PFSK-1 (cell line): ENCODE results near the gene CDC7.

ENCODE experiments used
- POLR2AphosphoS5 ChIP-seq: IDR thresholded peaks from 2 replicates; pipeline ENCODE4 v1.6.1; 2012; ENCODE audit warnings: low read depth, mild to moderate bottlenecking, control low read depth, low read length, moderate library complexity
- SIN3A ChIP-seq: IDR thresholded peaks from 2 replicates; pipeline ENCODE4 v1.6.1; 2012; ENCODE audit warnings: mild to moderate bottlenecking, low read length, moderate library complexity, borderline replicate concordance; ENCODE audit not compliant: insufficient read depth
- TF ChIP-seq, protein P1 (sequence below), 2 experiments: IDR thresholded peaks; 2 replicates each; pipeline versions ENCODE4 v1.6.1 to v1.8.0; 2011 to 2012; ENCODE audit warnings: low read depth in 2 of 2, low read length in 2 of 2, control low read depth in 1 of 2, inconsistent platforms in 1 of 2, mild to moderate bottlenecking in 1 of 2, moderate library complexity in 1 of 2; ENCODE audit not compliant: insufficient read depth in 1 of 2

DNA sequence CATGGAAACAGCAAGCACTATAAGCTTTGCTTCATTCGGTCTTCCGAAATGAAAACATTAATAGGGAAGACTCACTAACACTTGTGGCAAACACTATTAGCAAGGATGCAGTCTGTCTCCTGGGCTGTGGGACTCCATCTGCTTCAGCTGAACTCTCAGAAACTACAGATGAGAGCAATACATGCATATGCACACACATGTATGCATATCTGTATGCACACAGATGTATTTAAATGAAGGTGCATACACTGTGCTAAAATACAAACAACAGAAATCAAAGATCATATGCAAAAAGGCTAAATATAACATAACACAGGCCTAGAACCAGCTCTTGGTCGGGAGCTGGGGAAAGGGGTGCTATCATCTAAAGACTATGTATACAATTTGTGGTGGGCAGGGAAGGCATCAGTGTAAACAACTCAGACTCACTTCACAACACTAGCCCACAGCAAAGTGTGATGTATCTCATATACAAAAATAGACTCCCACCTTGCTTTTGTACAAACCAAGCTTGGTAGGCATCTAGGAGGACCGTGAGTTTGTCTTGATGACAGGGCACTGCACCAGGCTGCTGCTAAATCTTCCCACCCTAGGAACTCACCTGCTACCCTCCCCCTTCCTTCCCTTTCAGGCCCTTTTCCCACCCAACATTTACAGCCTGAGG is 32.8 kb downstream of the CDC7 start:
- TF ChIP-seq POLR2AphosphoS5, result no peak
- no peak for TF ChIP-seq SIN3A
- TF ChIP-seq, protein P1, sequence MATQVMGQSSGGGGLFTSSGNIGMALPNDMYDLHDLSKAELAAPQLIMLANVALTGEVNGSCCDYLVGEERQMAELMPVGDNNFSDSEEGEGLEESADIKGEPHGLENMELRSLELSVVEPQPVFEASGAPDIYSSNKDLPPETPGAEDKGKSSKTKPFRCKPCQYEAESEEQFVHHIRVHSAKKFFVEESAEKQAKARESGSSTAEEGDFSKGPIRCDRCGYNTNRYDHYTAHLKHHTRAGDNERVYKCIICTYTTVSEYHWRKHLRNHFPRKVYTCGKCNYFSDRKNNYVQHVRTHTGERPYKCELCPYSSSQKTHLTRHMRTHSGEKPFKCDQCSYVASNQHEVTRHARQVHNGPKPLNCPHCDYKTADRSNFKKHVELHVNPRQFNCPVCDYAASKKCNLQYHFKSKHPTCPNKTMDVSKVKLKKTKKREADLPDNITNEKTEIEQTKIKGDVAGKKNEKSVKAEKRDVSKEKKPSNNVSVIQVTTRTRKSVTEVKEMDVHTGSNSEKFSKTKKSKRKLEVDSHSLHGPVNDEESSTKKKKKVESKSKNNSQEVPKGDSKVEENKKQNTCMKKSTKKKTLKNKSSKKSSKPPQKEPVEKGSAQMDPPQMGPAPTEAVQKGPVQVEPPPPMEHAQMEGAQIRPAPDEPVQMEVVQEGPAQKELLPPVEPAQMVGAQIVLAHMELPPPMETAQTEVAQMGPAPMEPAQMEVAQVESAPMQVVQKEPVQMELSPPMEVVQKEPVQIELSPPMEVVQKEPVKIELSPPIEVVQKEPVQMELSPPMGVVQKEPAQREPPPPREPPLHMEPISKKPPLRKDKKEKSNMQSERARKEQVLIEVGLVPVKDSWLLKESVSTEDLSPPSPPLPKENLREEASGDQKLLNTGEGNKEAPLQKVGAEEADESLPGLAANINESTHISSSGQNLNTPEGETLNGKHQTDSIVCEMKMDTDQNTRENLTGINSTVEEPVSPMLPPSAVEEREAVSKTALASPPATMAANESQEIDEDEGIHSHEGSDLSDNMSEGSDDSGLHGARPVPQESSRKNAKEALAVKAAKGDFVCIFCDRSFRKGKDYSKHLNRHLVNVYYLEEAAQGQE (IDR thresholded peaks at IDR 0.05; ENCODE audit: insufficient read depth in 1 of 2, low read depth in 2 of 2, low read length in 2 of 2), result no peak
